A549 (cell line): ENCODE data around the gene ZNF669. TPM values are rescaled to one million over a fixed set of nuclear protein-coding genes. Genes with fewer than 3 reads are reported as not detected.

Experiments
- ATAC-seq, 2 experiments: fragments of 200-7000 bp in 1 of 2; fragments of >200 bp in 1 of 2; cut with Nextera tagmentation in 1 of 2; cut with Tn5 transposase in 1 of 2; 3 replicates each; pipeline versions ENCODE4 v1.8.0 to v1.9.1; 2018 to 2020; ENCODE audit warnings: mild to moderate bottlenecking in 1 of 2, moderate library complexity in 1 of 2
- CTCF ChIA-PET: fragments of 300-600 bp; sonication (Branson Sonifier 250); formaldehyde crosslinking; extraction: SDS; loops from one replicate; lab custom pipeline; 2021; ENCODE audit warnings: antibody characterized with exemption, inconsistent platforms; lab: Yijun Ruan, JAX
- POLR2A ChIA-PET: fragments of 350-600 bp; formaldehyde crosslinking; extraction: SDS; loops from one replicate; lab custom pipeline; 2021; ENCODE audit warnings: antibody characterized with exemption, inconsistent platforms; lab: Yijun Ruan, JAX
- DNase-seq, 2 experiments: peaks; one replicate each; pipeline versions ENCODE4 v3.0.0 to v3.0.0-alpha.2; 2011 to 2016; ENCODE audit warnings: low read depth in 1 of 2, low spot score in 1 of 2
- FAIRE-seq: peaks from 2 replicates; lab custom pipeline; 2011; peaks lifted over from hg19 to GRCh38; lab: Jason Lieb, UNC
- H3K27ac ChIP-seq, 2 experiments: fragments of >200 bp; sonication (Bioruptor Twin); formaldehyde crosslinking; 3 replicates each; pipeline ENCODE4 v1.5.1; 2016 to 2017
- H3K4me1 ChIP-seq: fragments of >200 bp; sonication (Bioruptor Twin); formaldehyde crosslinking; 3 replicates; pipeline ENCODE4 v1.6.1; 2016
- H3K4me2 ChIP-seq: fragments of >200 bp; sonication (Bioruptor Twin); formaldehyde crosslinking; 3 replicates; pipeline ENCODE4 v1.6.1; 2016
- H3K4me3 ChIP-seq: fragments of >200 bp; sonication (Bioruptor Twin); formaldehyde crosslinking; 3 replicates; pipeline ENCODE4 v1.5.1; 2016
- H3K9me3 ChIP-seq: fragments of >200 bp; sonication (Bioruptor Twin); formaldehyde crosslinking; 3 replicates; pipeline ENCODE4 v1.6.1; 2016
- BCL3 ChIP-seq: fragments of >200 bp; sonication (Bioruptor Twin); formaldehyde crosslinking; IDR thresholded peaks from 3 replicates; pipeline ENCODE4 v1.6.1; 2016
- BHLHE40 ChIP-seq: IDR thresholded peaks from 2 replicates; pipeline ENCODE4 v1.6.1; 2012; ENCODE audit warnings: low read depth, low read length, inconsistent platforms
- CEBPB ChIP-seq, 2 experiments: fragments of >200 bp in 1 of 2; sonication (Bioruptor Twin) in 1 of 2; formaldehyde crosslinking in 1 of 2; IDR thresholded peaks; 2 replicates each; pipeline ENCODE4 v1.6.1; 2012 to 2016
- E2F6 ChIP-seq: IDR thresholded peaks from 2 replicates; pipeline ENCODE4 v1.6.1; 2012; ENCODE audit warnings: low read depth, borderline replicate concordance
- EHF ChIP-seq: fragments of 250-450 bp; sonication (Bioruptor Pico); IDR thresholded peaks from 2 replicates; pipeline ENCODE4 v1.5.0; 2020; ENCODE audit warnings: mild to moderate bottlenecking
- ELK1 ChIP-seq: fragments of 150-350 bp; IDR thresholded peaks from 2 replicates; pipeline ENCODE4 v1.6.1; 2014; ENCODE audit warnings: low read depth, mild to moderate bottlenecking, low read length
- FOSB ChIP-seq: fragments of 250-450 bp; sonication (Bioruptor Pico); IDR thresholded peaks from 2 replicates; pipeline ENCODE4 v1.5.0; 2020; ENCODE audit warnings: mild to moderate bottlenecking, moderate library complexity
- FOSL2 ChIP-seq, 2 experiments: fragments of 450-650 bp in 1 of 2; fragments of >200 bp in 1 of 2; sonication (Bioruptor Twin) in 1 of 2; formaldehyde crosslinking; IDR thresholded peaks; 2 replicates each; pipeline versions ENCODE4 v1.5.0 to v1.6.1; 2016 to 2020; ENCODE audit warnings: mild to moderate bottlenecking in 1 of 2, moderate library complexity in 1 of 2
- HDAC2 ChIP-seq: fragments of 200-600 bp; sonication (generic); IDR thresholded peaks from 2 replicates; pipeline ENCODE4 v1.6.1; 2016
- HEYL ChIP-seq: fragments of 250-450 bp; sonication (Bioruptor Pico); IDR thresholded peaks from 2 replicates; pipeline ENCODE4 v1.8.0; 2021; ENCODE audit warnings: mild to moderate bottlenecking, moderate library complexity
- HMGXB4 ChIP-seq: fragments of 250-450 bp; sonication (Bioruptor Pico); IDR thresholded peaks from 2 replicates; pipeline ENCODE4 v1.5.0; 2021; ENCODE audit warnings: mild to moderate bottlenecking, moderate library complexity, borderline replicate concordance
- JUN ChIP-seq, 2 experiments: fragments of >200 bp; sonication (Bioruptor Twin); formaldehyde crosslinking; IDR thresholded peaks; 2 replicates in 1 of 2; 3 replicates in 1 of 2; pipeline ENCODE4 v1.6.1; 2016 to 2017
- JUNB ChIP-seq: fragments of >200 bp; sonication (Bioruptor Twin); formaldehyde crosslinking; IDR thresholded peaks from 2 replicates; pipeline ENCODE4 v1.6.1; 2016
- MAX ChIP-seq: IDR thresholded peaks from 2 replicates; pipeline ENCODE4 v1.6.1; 2012
- MYC ChIP-seq: IDR thresholded peaks from 2 replicates; pipeline ENCODE4 v1.6.1; 2012; ENCODE audit warnings: mild to moderate bottlenecking, inconsistent platforms, low read length, improper control_type of control experiment, borderline replicate concordance
- RARB ChIP-seq: fragments of 250-450 bp; sonication (Bioruptor Pico); IDR thresholded peaks from 2 replicates; pipeline ENCODE4 v1.8.0; 2021; ENCODE audit warnings: mild to moderate bottlenecking, moderate library complexity
- RFX5 ChIP-seq: fragments of 450-650 bp; IDR thresholded peaks from 2 replicates; pipeline ENCODE4 v1.7.1; 2014; ENCODE audit warnings: antibody characterized with exemption, mild to moderate bottlenecking, moderate library complexity
- RNF2 ChIP-seq: fragments of 200-600 bp; sonication (generic); IDR thresholded peaks from 2 replicates; pipeline ENCODE4 v1.6.1; 2016; ENCODE audit warnings: low read depth, mild to moderate bottlenecking, antibody characterized with exemption, moderate library complexity, borderline replicate concordance
- SMC3 ChIP-seq: fragments of >200 bp; sonication (Bioruptor Twin); formaldehyde crosslinking; IDR thresholded peaks from 3 replicates; pipeline ENCODE4 v1.6.1; 2018; ENCODE audit warnings: inconsistent platforms
- TFCP2L1 ChIP-seq: fragments of 250-450 bp; sonication (Bioruptor Pico); IDR thresholded peaks from 2 replicates; pipeline ENCODE4 v1.5.0; 2021; ENCODE audit warnings: mild to moderate bottlenecking
- USF2 ChIP-seq: fragments of 450-650 bp; IDR thresholded peaks from 2 replicates; pipeline ENCODE4 v1.6.1; 2014; ENCODE audit warnings: antibody characterized with exemption
- ZNF302 ChIP-seq: fragments of 250-450 bp; sonication (Bioruptor Pico); IDR thresholded peaks from 2 replicates; pipeline ENCODE4 v1.9.0; 2021; ENCODE audit warnings: inconsistent platforms, mild to moderate bottlenecking, moderate library complexity
- WGBS: methylation state at CpG from one replicate; pipeline ENCODE4 v1.1.6; 2017; ENCODE audit errors: missing lambda C conversion rate; 5-methylcytosine and 5-hydroxymethylcytosine counted together
- polyA plus RNA-seq, 4 experiments: library from polyadenylated mRNA; depleted of rRNA in 3 of 4; stranded (reverse); fragments of >200 nt; fragmentation: RNase III in 1 of 4; extraction: RNeasy Plus Mini Kit Qiagen cat#74134 plus additional on column Dnase treatment in 1 of 4; gene quantifications; 2 replicates in 3 of 4; 3 replicates in 1 of 4; pipeline ENCODE4 v1.2.3, GENCODE V29; 2011 to 2017

The ZNF669 gene
- polyA plus RNA-seq, 2 of the 4 experiments (the other 2 are of a cell fraction) = 3.6 to 5.3 TPM

GRCh38 chr1:247105966-247106365 lies 1.8 kb upstream of the ZNF669 start:
- no peak overlapping the region for H3K27ac ChIP-seq

GRCh38 chr1:247104965-247105364 lies 809 bp upstream of the ZNF669 start:
- Histone ChIP-seq H3K4me1 (no peaks in the 10 kb centered on the region), H3K4me3 (no peak overlapping the region), H3K4me2 (no peak overlapping the region; the same call in 2 of the 3 replicates), H3K9me3 (peaks cover 81% of the 10 kb centered on the region), H3K27ac (no peak overlapping the region)
- DNase-seq (no peak), ATAC-seq (no peak), FAIRE-seq (no peak)
- CTCF ChIA-PET = no interaction called here
- 96% methylated on average over 13 of the region's 13 CpGs for WGBS
- TF ChIP-seq ELK1 = no peak
- TF ChIP-seq MYC = no peak
- TF ChIP-seq CEBPB (IDR thresholded peaks at IDR 0.05) = no peak
- no peak for TF ChIP-seq JUNB
- TF ChIP-seq HDAC2 = no peak
- no peak for TF ChIP-seq BHLHE40
- no peak for TF ChIP-seq SMC3
- TF ChIP-seq HMGXB4 = no peak
- no peak for TF ChIP-seq EHF (CRISPR knock-in tag)
- no peak for TF ChIP-seq FOSL2 (IDR thresholded peaks at IDR 0.05)
- no peak for TF ChIP-seq FOSL2 (CRISPR knock-in tag; IDR thresholded peaks at IDR 0.05)
- TF ChIP-seq RARB (CRISPR knock-in tag) = no peak
- TF ChIP-seq HEYL (CRISPR knock-in tag) = no peak
- TF ChIP-seq BCL3 = no peak
- no peak for TF ChIP-seq FOSB (CRISPR knock-in tag)
- no peak for TF ChIP-seq USF2
- POLR2A ChIA-PET = no interaction called here

More at GRCh38 chr1:247105966-247106365, 1.8 kb upstream of the ZNF669 start:
- Histone ChIP-seq H3K4me2 (no peak overlapping the region), H3K4me3 (no peak overlapping the region), H3K4me1 (no peaks in the 10 kb centered on the region), H3K9me3 (peaks cover 79% of the 10 kb centered on the region)
- ChIA-PET CTCF (interaction anchor here (0.6 kb wide), 1 partner anchor 96 kb away, joined by 3 read pairs; no protein-coding TSS in a partner anchor), POLR2A (no interaction called here)
- 70% methylated on average over 15 of the region's 15 CpGs for WGBS
- FAIRE-seq = no peak
- no peak for DNase-seq
- TF ChIP-seq HDAC2 (no peak), RNF2 (no peak), E2F6 (no peak), JUN (IDR thresholded peaks at IDR 0.05) (no peak), TFCP2L1 (CRISPR knock-in tag) (no peak), ZNF302 (no peak), RFX5 (no peak), MAX (no peak)
- no peak for ATAC-seq
